ENCODE data around the gene NELFB. TPM values are rescaled to one million over a fixed set of nuclear protein-coding genes. Genes with fewer than 3 reads are reported as not detected.

NELFB gene
- total and polyA plus RNA-seq, 9 of the 15 experiments (the other 6 are each of a cell fraction or from before 2014, with no cell fraction given) = 0.24 to 84.0 (median 29.7) TPM

DNA sequence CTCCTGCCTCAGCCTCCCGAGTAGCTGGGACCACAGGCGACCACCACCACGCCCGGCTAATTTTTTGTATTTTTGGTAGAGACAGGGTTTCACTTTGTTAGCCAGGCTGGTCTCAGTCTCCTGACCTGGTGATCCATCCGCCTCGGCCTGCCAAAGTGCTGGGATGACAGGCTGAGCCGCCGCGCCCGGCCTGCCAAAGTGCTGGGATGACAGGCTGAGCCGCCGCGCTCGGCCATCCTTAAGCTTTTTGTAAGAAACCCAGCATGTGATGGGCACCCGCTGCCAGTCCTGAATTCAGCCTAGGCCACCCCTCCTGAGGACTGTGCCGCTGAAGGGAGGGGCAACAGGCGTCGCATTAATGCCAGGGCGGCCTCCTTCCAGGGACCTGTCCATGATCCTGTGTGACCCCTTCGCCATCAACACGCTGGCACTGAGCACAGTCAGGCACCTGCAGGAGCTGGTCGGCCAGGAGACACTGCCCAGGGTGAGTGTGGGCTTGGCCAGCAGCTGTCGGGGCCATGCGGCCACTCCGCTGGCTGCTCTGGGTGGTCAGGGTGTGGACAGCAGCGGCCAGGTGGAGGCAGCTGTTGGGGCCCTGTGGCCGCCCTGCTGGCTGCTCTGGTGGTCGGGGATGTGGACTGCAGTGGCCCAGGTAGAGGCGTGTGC is 10.5 kb downstream of the NELFB start:
- Histone ChIP-seq H3K27ac (ENCODE audit: extremely low read depth, low read depth, low read length) (no peak overlapping the region), H3K9ac (ENCODE audit: insufficient read depth in 1 of 2, low read depth in 2 of 2, low read length in 2 of 2) (no peak overlapping the region; a peak in 1 of 4 replicates), H3K4me3 (no peak overlapping the region), H4K20me1 (replicated peaks; ENCODE audit: control insufficient read depth, insufficient read depth, low read length) (no peaks in the 10 kb centered on the region), H3K9me3 (replicated peaks; ENCODE audit: control insufficient read depth, insufficient read depth, low read depth, low read length) (no peaks in the 10 kb centered on the region), H2AFZ (ENCODE audit: low read depth, low read length) (no peak overlapping the region), H3K36me3 (ENCODE audit: control insufficient read depth, insufficient read depth, low read length) (peaks cover 66% of the 10 kb centered on the region), H3K4me1 (replicated peaks in 1 of 2; ENCODE audit: control insufficient read depth in 2 of 2, insufficient read depth in 2 of 2, low read length in 2 of 2) (peaks cover 20 to 51% of the 10 kb centered on the region in 2 experiments), H3K79me2 (ENCODE audit: control insufficient read depth, insufficient read depth, low read length) (peaks cover 10% of the 10 kb centered on the region; the same call in 2 of the 3 replicates), H3K9me1 (ENCODE audit: control insufficient read depth, insufficient read depth, low read length) (no peaks in the 10 kb centered on the region), H3K4me2 (ENCODE audit: insufficient read depth, low read length) (no peak overlapping the region), H3K27me3 (ENCODE audit: control insufficient read depth in 2 of 2, insufficient read depth in 2 of 2, low read length in 2 of 2) (no peaks in the 10 kb centered on the region)
- FAIRE-seq (no peak), DNase-seq (ENCODE audit: extremely low read depth in 1 of 4, low spot score in 3 of 4) (no peak), ATAC-seq (no peak)
- no TSS peak for BruUV-seq (replicated peaks)
- intact Hi-C loops (cut with micrococcal nuclease) (no loop called here), in situ Hi-C loops (cut with MboI) (no loop called here)
- TF ChIP-seq SLC30A9 (CRISPR knock-in tag; IDR thresholded peaks at IDR 0.05) (no peak), RBFOX2 (IDR thresholded peaks at IDR 0.05; ENCODE audit: low read depth, low read length) (peak; percentile 44; the same call in 1 of the 2 replicates), POLR2G (IDR thresholded peaks at IDR 0.05; ENCODE audit: low read depth, low read length) (peak; percentile 58; the same call in 1 of the 2 replicates)
- TF ChIP-seq, protein P1, sequence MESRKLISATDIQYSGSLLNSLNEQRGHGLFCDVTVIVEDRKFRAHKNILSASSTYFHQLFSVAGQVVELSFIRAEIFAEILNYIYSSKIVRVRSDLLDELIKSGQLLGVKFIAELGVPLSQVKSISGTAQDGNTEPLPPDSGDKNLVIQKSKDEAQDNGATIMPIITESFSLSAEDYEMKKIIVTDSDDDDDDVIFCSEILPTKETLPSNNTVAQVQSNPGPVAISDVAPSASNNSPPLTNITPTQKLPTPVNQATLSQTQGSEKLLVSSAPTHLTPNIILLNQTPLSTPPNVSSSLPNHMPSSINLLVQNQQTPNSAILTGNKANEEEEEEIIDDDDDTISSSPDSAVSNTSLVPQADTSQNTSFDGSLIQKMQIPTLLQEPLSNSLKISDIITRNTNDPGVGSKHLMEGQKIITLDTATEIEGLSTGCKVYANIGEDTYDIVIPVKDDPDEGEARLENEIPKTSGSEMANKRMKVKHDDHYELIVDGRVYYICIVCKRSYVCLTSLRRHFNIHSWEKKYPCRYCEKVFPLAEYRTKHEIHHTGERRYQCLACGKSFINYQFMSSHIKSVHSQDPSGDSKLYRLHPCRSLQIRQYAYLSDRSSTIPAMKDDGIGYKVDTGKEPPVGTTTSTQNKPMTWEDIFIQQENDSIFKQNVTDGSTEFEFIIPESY (CRISPR knock-in tag; IDR thresholded peaks at IDR 0.05) = 0 out of 2 replicates have a peak, but pooled peaks have one; percentile 14
- whole genome bisulfite sequencing (ENCODE audit: insufficient coverage, low coverage, missing lambda C conversion rate) = 88% methylated on average over 17 of the region's 29 CpGs
- ChIA-PET CTCF (ENCODE audit: low intra/inter-chr PET ratio) (no interaction called here), POLR2A (interaction anchor here (0.7 to 4.2 kb wide), 3 partner anchors 12 to 39 kb away, joined by 3 to 23 read pairs (median 5); partner anchors contain the start of gene TOR4A)
